PC-9 (cell line): ENCODE measurements around the gene SEC24C.

Experiments used
- EZH2 ChIP-seq: fragments of 200-600 bp; sonication (generic); IDR thresholded peaks from 2 replicates; pipeline ENCODE4 v1.8.0; 2017; ENCODE audit warnings: antibody characterized with exemption, low read depth
- TF ChIP-seq, protein P1 (sequence below): fragments of 200-600 bp; sonication (generic); conservative IDR thresholded peaks from 2 replicates; pipeline ENCODE4 v1.6.1; 2017; ENCODE audit warnings: mixed run types, antibody characterized with exemption, mild to moderate bottlenecking, moderate library complexity

DNA sequence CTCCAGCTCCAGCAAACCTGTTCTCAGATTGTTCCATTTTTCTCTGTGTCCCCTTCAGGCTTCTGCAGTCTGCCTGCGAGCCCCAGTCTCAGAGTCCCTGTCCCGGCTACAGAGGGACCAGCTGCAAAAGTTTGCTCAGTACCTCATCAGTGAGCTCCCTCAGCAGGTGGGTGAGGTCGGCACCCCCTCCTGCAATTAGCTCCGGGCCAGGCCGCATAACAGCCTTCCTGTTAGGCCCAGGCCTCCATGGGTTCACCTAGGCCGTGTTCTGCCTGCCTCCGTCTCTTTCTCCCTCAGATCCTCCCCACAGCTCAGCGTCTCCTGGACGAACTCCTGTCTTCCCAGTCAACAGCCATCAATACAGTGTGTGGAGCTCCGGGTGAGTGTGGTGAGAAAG lies 45.5 kb downstream of the SEC24C start:
- TF ChIP-seq, protein P1, sequence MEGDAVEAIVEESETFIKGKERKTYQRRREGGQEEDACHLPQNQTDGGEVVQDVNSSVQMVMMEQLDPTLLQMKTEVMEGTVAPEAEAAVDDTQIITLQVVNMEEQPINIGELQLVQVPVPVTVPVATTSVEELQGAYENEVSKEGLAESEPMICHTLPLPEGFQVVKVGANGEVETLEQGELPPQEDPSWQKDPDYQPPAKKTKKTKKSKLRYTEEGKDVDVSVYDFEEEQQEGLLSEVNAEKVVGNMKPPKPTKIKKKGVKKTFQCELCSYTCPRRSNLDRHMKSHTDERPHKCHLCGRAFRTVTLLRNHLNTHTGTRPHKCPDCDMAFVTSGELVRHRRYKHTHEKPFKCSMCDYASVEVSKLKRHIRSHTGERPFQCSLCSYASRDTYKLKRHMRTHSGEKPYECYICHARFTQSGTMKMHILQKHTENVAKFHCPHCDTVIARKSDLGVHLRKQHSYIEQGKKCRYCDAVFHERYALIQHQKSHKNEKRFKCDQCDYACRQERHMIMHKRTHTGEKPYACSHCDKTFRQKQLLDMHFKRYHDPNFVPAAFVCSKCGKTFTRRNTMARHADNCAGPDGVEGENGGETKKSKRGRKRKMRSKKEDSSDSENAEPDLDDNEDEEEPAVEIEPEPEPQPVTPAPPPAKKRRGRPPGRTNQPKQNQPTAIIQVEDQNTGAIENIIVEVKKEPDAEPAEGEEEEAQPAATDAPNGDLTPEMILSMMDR, result no peak
- TF ChIP-seq EZH2, result no peak
